Activated CD8-positive, alpha-beta T cell treated with anti-CD3 and anti-CD28 coated beads for 36 hours (primary cell): ENCODE measurements around the gene PI4K2B. TPM values are rescaled to one million over a fixed set of nuclear protein-coding genes. Genes with fewer than 3 reads are reported as not detected.
A peak's percentile ranks its signal among the peaks of the same experiment; 100 is the strongest.
"Not testable (repeated sequence)": the region's sequence is repeated elsewhere in the genome, so short reads cannot be mapped to it uniquely, and the experiment has no call there.

ENCODE experiments used
- ATAC-seq: fragments of 200-7000 bp; cut with Tn5 transposase; one replicate; pipeline ENCODE4 v1.10.0; 2021; ENCODE audit warnings: mild to moderate bottlenecking, moderate library complexity
- CTCF ChIA-PET: fragments of 350-600 bp; sonication (Branson Sonifier 250); formaldehyde crosslinking; loops from one replicate; lab custom pipeline; 2021; ENCODE audit warnings: antibody characterized with exemption; lab: Charles Lee
- POLR2A ChIA-PET: fragments of 350-600 bp; sonication (Branson Sonifier 250); formaldehyde crosslinking; loops from one replicate; lab custom pipeline; 2021; ENCODE audit warnings: antibody characterized with exemption; lab: Charles Lee
- DNase-seq: peaks from one replicate; pipeline ENCODE4 v3.0.0-alpha.2; 2020
- H3K27ac Mint-ChIP-seq: one replicate; pipeline ENCODE4 v1.8.0; 2021; ENCODE audit warnings: mild to moderate bottlenecking, mixed read lengths
- H3K27me3 Mint-ChIP-seq: one replicate; pipeline ENCODE4 v1.8.0; 2021; ENCODE audit warnings: mixed read lengths
- H3K36me3 Mint-ChIP-seq: one replicate; pipeline ENCODE4 v1.8.0; 2021; ENCODE audit warnings: low read depth, mixed read lengths
- H3K4me1 Mint-ChIP-seq: one replicate; pipeline ENCODE4 v1.8.0; 2021; ENCODE audit warnings: low read depth, mixed read lengths
- H3K4me3 Mint-ChIP-seq: one replicate; pipeline ENCODE4 v1.8.0; 2021; ENCODE audit warnings: mild to moderate bottlenecking, moderate library complexity, mixed read lengths
- H3K9me3 Mint-ChIP-seq: one replicate; pipeline ENCODE4 v1.8.0; 2021; ENCODE audit warnings: mixed read lengths
- CTCF ChIP-seq: fragments of 200-600 bp; IDR thresholded peaks from one replicate; pipeline ENCODE4 v1.8.0; 2022; ENCODE audit warnings: antibody characterized with exemption, mild to moderate bottlenecking
- intact Hi-C: fragments of 100-400 bp; cut with micrococcal nuclease; formaldehyde crosslinking; loops from one replicate; pipeline ENCODE4 v1.10.0; 2022
- total RNA-seq, 2 experiments: library from RNA; stranded (reverse); gene quantifications; one replicate each; pipeline ENCODE4 v1.2.3, GENCODE V29; 2021

PI4K2B gene
- total RNA-seq, 2 experiments from 2014 or later: 38.6 TPM

GRCh38 chr4:25234390-25235370 is 847 bp downstream of the PI4K2B start:
- TF ChIP-seq CTCF: peak; percentile 66
- Mint-ChIP-seq H3K9me3 (peaks cover 12% of the 10 kb centered on the region), H3K36me3 (peaks cover 43% of the 10 kb centered on the region), H3K27ac (peak overlapping the region; percentile 94), H3K27me3 (no peaks in the 10 kb centered on the region), H3K4me3 (peak overlapping the region; percentile 94), H3K4me1 (peaks cover 47% of the 10 kb centered on the region)
- CTCF ChIA-PET: interaction anchor here (0.7 to 7.6 kb wide), 5 partner anchors 37 to 134 kb away, joined by 3 to 56 read pairs (median 7); partner anchors contain the start of genes SEPSECS and ZCCHC4
- peak; percentile 60 for DNase-seq
- intact Hi-C loops: loop anchor here (10.0 kb wide), 1 partner anchor 80 kb away; the partner anchor contains the start of gene ZCCHC4
- POLR2A ChIA-PET: interaction anchor here (0.7 to 3.4 kb wide), 13 partner anchors 11 to 146 kb away, joined by 3 to 15 read pairs (median 4); partner anchors contain the start of genes SEPSECS and ZCCHC4
- ATAC-seq: peak; percentile 59

DNA sequence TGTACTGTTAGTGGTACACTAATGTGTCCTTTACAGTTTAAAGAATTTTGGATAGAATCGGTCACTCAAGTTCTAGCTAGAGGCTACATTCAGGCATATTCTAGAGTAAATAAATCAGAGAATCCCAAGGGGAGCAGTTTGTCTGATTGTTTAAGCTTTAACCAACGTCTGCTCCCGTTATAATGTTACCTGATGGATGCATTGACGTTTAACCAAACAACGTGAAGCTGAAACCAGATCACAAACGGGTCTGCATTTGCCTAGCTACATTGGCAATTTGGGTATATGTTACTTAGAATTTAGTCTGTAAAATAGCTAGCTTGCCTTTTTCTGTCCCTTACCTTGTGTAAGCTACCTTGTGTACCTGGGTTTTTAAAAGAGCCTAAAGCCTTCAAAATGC is 1.6 kb downstream of the PI4K2B start:
- H3K27ac Mint-ChIP-seq: peak overlapping the region; percentile 94
- peaks cover 45% of the 10 kb centered on the region for H3K36me3 Mint-ChIP-seq
- intact Hi-C loops: loop anchor here (10.0 kb wide), 1 partner anchor 79 kb away; the partner anchor contains the start of gene ZCCHC4
- POLR2A ChIA-PET: interaction anchor here (0.7 to 1.8 kb wide), 4 partner anchors 11 to 133 kb away, joined by 3 to 7 read pairs (median 4); partner anchors contain the start of gene SEPSECS
- H3K4me3 Mint-ChIP-seq: peak overlapping the region; percentile 94
- ATAC-seq: no peak
- peaks cover 54% of the 10 kb centered on the region for H3K4me1 Mint-ChIP-seq
- H3K27me3 Mint-ChIP-seq: no peaks in the 10 kb centered on the region
- TF ChIP-seq CTCF: no peak
- CTCF ChIA-PET: interaction anchor here (0.7 to 7.6 kb wide), 4 partner anchors 36 to 133 kb away, joined by 3 to 56 read pairs (median 10); partner anchors contain the start of genes SEPSECS and ZCCHC4
- H3K9me3 Mint-ChIP-seq: peaks cover 12% of the 10 kb centered on the region
- no peak for DNase-seq

DNA sequence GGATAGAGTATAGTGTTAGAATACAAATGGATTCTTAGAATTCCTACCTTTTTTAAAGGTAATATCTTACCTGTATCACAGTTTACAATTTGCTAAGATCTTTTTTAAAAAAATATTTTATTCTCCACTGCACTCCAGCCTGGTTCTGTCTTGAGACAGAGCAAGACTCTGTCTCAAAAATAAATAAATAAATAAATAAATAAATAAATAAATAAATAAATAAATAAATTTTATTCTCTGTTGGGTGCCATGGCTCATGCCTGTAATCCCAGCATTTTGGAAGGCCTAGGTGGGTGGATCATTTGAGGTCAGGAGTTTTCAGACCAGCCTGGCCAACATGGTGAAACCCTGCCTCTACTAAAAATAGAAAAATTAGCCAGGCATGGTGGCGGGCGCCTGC is 2.2 kb downstream of the PI4K2B start:
- intact Hi-C loops: loop anchor here (10.0 kb wide), 1 partner anchor 79 kb away; the partner anchor contains the start of gene ZCCHC4
- ChIA-PET CTCF (interaction anchor here (1.7 to 7.6 kb wide), 3 partner anchors 75 to 132 kb away, joined by 7 to 56 read pairs (median 14); partner anchors contain the start of genes SEPSECS and ZCCHC4), POLR2A (interaction anchor here (0.7 to 1.6 kb wide), 2 partner anchors 76 kb away, joined by 3 to 4 read pairs; partner anchors contain the start of gene SEPSECS)
- not testable (repeated sequence) for DNase-seq, H3K27ac Mint-ChIP-seq, H3K27me3 Mint-ChIP-seq, ATAC-seq
- Mint-ChIP-seq H3K4me1 (peaks cover 58% of the 10 kb centered on the region), H3K9me3 (peaks cover 12% of the 10 kb centered on the region), H3K36me3 (peaks cover 45% of the 10 kb centered on the region), H3K4me3 (peak overlapping the region; percentile 94)

DNA sequence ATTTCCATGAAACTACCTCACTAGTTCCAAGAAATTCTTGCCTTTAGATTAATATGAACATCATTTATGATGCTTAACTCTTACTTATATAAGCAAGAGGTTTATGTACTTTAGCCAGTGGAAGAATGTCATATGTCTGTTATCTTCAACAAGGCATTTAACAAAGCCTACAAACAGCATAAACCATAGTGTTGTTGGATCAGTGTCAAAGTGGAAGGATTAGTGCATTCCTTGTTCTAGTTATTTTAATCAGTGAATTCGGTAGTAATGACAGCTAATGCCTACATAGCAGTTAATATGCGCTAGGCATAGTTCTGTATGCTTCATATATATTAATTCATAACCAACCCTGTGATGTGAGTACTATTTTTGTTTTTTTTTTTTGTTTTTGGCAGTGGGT is 3.1 kb downstream of the PI4K2B start:
- Mint-ChIP-seq H3K4me1 (peaks cover 62% of the 10 kb centered on the region), H3K36me3 (peaks cover 45% of the 10 kb centered on the region), H3K4me3 (no peak overlapping the region), H3K27ac (no peak overlapping the region), H3K27me3 (no peaks in the 10 kb centered on the region), H3K9me3 (peaks cover 12% of the 10 kb centered on the region)
- intact Hi-C loops: loop anchor here (10.0 kb wide), 1 partner anchor 78 kb away; the partner anchor contains the start of gene ZCCHC4
- DNase-seq: no peak
- no peak for ATAC-seq
- ChIA-PET CTCF (interaction anchor here (1.0 to 7.6 kb wide), 3 partner anchors 17 to 75 kb away, joined by 3 to 56 read pairs (median 4); partner anchors contain the start of gene ZCCHC4), POLR2A (interaction anchor here (1.6 kb wide), 1 partner anchor 77 kb away, joined by 3 read pairs; the partner anchor contains the start of gene SEPSECS)
- TF ChIP-seq CTCF: no peak

- no peak for TF ChIP-seq CTCF
- H3K9me3 Mint-ChIP-seq: peaks cover 4% of the 10 kb centered on the region
- DNase-seq: no peak
- H3K4me1 Mint-ChIP-seq: peaks cover 58% of the 10 kb centered on the region
- CTCF ChIA-PET: interaction anchor here (1.0 to 7.6 kb wide), 3 partner anchors 16 to 129 kb away, joined by 3 to 56 read pairs (median 4); partner anchors contain the start of gene ZCCHC4
- no peaks in the 10 kb centered on the region for H3K27me3 Mint-ChIP-seq
- H3K4me3 Mint-ChIP-seq: no peak overlapping the region
- ATAC-seq: no peak
- H3K36me3 Mint-ChIP-seq: peaks cover 41% of the 10 kb centered on the region
- POLR2A ChIA-PET: no interaction called here
- intact Hi-C loops: loop anchor here (10.0 kb wide), 1 partner anchor 77 kb away; the partner anchor contains the start of gene ZCCHC4
- H3K27ac Mint-ChIP-seq: no peak overlapping the region
These were observed 4.2 kb downstream of the PI4K2B start for GRCh38 chr4:25238052-25238451.

- POLR2A ChIA-PET, DNase-seq, ATAC-seq, H3K27me3 Mint-ChIP-seq, H3K9me3 Mint-ChIP-seq, H3K4me3 Mint-ChIP-seq, H3K27ac Mint-ChIP-seq, CTCF ChIA-PET: not testable (repeated sequence)
- Mint-ChIP-seq H3K4me1 (peaks cover 52% of the 10 kb centered on the region), H3K36me3 (peaks cover 48% of the 10 kb centered on the region)
- intact Hi-C loops: loop anchor here (10.0 kb wide), 1 partner anchor 75 kb away; the partner anchor contains the start of gene ZCCHC4
These were observed 5.7 kb downstream of the PI4K2B start for GRCh38 chr4:25239528-25239927.

GRCh38 chr4:25240754-25241210 is 6.9 kb downstream of the PI4K2B start:
- DNase-seq (peak; percentile 33), ATAC-seq (peak; percentile 90)
- H3K4me3 Mint-ChIP-seq: peak overlapping the region; percentile 3

More at GRCh38 chr4:25240754-25241210, 6.9 kb downstream of the PI4K2B start:
- Mint-ChIP-seq H3K36me3 (peaks cover 51% of the 10 kb centered on the region), H3K27ac (peak overlapping the region; percentile 78), H3K4me1 (peaks cover 47% of the 10 kb centered on the region)
- CTCF ChIA-PET, POLR2A ChIA-PET, H3K9me3 Mint-ChIP-seq, intact Hi-C loops, H3K27me3 Mint-ChIP-seq: not testable (repeated sequence)
